HepG2 (cell line): ENCODE data around the gene UNC5C. TPM values are rescaled to one million over a fixed set of nuclear protein-coding genes. Genes with fewer than 3 reads are reported as not detected.

Experiments
- ATAC-seq: fragments of 200-7000 bp; cut with Tn5 transposase; 3 replicates; pipeline ENCODE4 v1.9.1; 2020; ENCODE audit warnings: mild to moderate bottlenecking, moderate library complexity
- BruUV-seq: library from RNA; stranded (reverse); fragments of 400-500 nt; replicated peaks from 2 replicates; lab custom pipeline; 2021; lab: Mats Ljungman, UMichigan
- CTCF ChIA-PET: fragments of 300-600 bp; formaldehyde crosslinking; extraction: SDS; loops from one replicate; lab custom pipeline; 2021; ENCODE audit warnings: low total read pairs, inconsistent platforms, low intra/inter-chr PET ratio; lab: Yijun Ruan, JAX
- POLR2A ChIA-PET: fragments of 350-600 bp; sonication (Branson Sonifier 250); formaldehyde crosslinking; loops from one replicate; lab custom pipeline; 2020; ENCODE audit warnings: antibody characterized with exemption, inconsistent platforms; lab: Yijun Ruan, JAX
- DNase-seq: peaks from one replicate; pipeline ENCODE4 v3.0.0-alpha.2; 2015; ENCODE audit warnings: low spot score
- FAIRE-seq: peaks from 3 replicates; lab custom pipeline; 2011; peaks lifted over from hg19 to GRCh38; lab: Jason Lieb, UNC
- H2AFZ ChIP-seq: one replicate; pipeline ENCODE4 v1.6.1; 2011; ENCODE audit warnings: low read length, inconsistent platforms
- H3K27ac ChIP-seq: fragments of 300-600 bp; 3 replicates; pipeline ENCODE4 v1.8.0; 2011; ENCODE audit warnings: mixed run types, mild to moderate bottlenecking, mixed read lengths, low read length, inconsistent platforms; ENCODE audit not compliant: insufficient read depth; ENCODE audit errors: extremely low read length
- H3K27me3 ChIP-seq, 2 experiments: fragments of 200-600 bp in 1 of 2; 2 replicates in 1 of 2; 3 replicates in 1 of 2; pipeline versions ENCODE4 v1.6.0 to v1.8.0; 2011; ENCODE audit warnings: low read length in 2 of 2, mild to moderate bottlenecking in 2 of 2, moderate library complexity in 2 of 2, inconsistent platforms in 1 of 2; ENCODE audit not compliant: insufficient read depth in 2 of 2, control insufficient read depth in 1 of 2
- H3K36me3 ChIP-seq, 2 experiments: fragments of 200-600 bp in 1 of 2; replicated peaks in 1 of 2; 2 replicates in 1 of 2; 3 replicates in 1 of 2; pipeline versions ENCODE4 v1.5.1 to v1.8.0; 2011; ENCODE audit warnings: low read length in 2 of 2, inconsistent platforms in 1 of 2; ENCODE audit not compliant: insufficient read depth in 2 of 2, control insufficient read depth in 1 of 2
- H3K4me1 ChIP-seq: 2 replicates; pipeline ENCODE4 v1.5.1; 2012; ENCODE audit warnings: low read length, inconsistent platforms; ENCODE audit not compliant: insufficient read depth
- H3K4me2 ChIP-seq: 2 replicates; pipeline ENCODE4 v1.6.0; 2011; ENCODE audit warnings: low read depth, low read length, inconsistent platforms
- H3K4me3 ChIP-seq, 3 experiments: fragments of 200-600 bp in 1 of 3; sonication (generic), shearing (Covaris generic) in 1 of 3; replicated peaks in 1 of 3; 2 replicates each; pipeline ENCODE4 v1.5.1; 2011 to 2016; ENCODE audit warnings: low read length in 3 of 3, inconsistent platforms in 2 of 3, low read depth in 2 of 3, mild to moderate bottlenecking in 2 of 3, control low read depth in 1 of 3, mixed read lengths in 1 of 3; ENCODE audit not compliant: insufficient read depth in 1 of 3
- H3K79me2 ChIP-seq: one replicate; pipeline ENCODE4 v1.6.1; 2011; ENCODE audit warnings: low read length, inconsistent platforms; ENCODE audit not compliant: insufficient read depth
- H3K9ac ChIP-seq: 2 replicates; pipeline ENCODE4 v1.6.0; 2011; ENCODE audit warnings: mild to moderate bottlenecking, low read depth, low read length, inconsistent platforms; ENCODE audit not compliant: insufficient read depth
- H3K9me3 ChIP-seq: 2 replicates; pipeline ENCODE4 v1.5.1; 2012; ENCODE audit warnings: mild to moderate bottlenecking, low read length
- H4K20me1 ChIP-seq: 2 replicates; pipeline ENCODE4 v1.6.0; 2011; ENCODE audit warnings: inconsistent platforms, mild to moderate bottlenecking, low read length, moderate library complexity; ENCODE audit not compliant: insufficient read depth
- DRAP1 ChIP-seq: IDR thresholded peaks from 2 replicates; pipeline ENCODE4 v1.6.1; 2016; ENCODE audit warnings: missing genetic modification reagents, missing compliant biosample characterization
- RBM39 ChIP-seq: fragments of 200-400 bp; formaldehyde crosslinking; IDR thresholded peaks from one replicate; pipeline ENCODE4 v1.6.1; 2018; ENCODE audit warnings: antibody characterized with exemption, mild to moderate bottlenecking, low read depth, low read length; ENCODE audit not compliant: poor library complexity, severe bottlenecking
- TIGD3 ChIP-seq: sonication (generic); formaldehyde crosslinking; IDR thresholded peaks from 2 replicates; pipeline ENCODE4 v1.5.1; 2020; ENCODE audit warnings: mild to moderate bottlenecking, missing genetic modification reagents, borderline replicate concordance
- WGBS: methylation state at CpG from one replicate; pipeline ENCODE4 v1.1.6; 2017; ENCODE audit warnings: low lambda C conversion rate; 5-methylcytosine and 5-hydroxymethylcytosine counted together
- in situ Hi-C: cut with HindIII; loops from 2 replicates; pipeline ENCODE4 v1.10.0; 2017; ENCODE audit warnings: low pct_unique_long_range_greater_than_20kb; ENCODE audit not compliant: extremely low pct_ligation_motif_present
- intact Hi-C: fragments of 100-400 bp; cut with micrococcal nuclease; formaldehyde crosslinking; loops from one replicate; pipeline ENCODE4 v1.10.0; 2022; ENCODE audit not compliant: unreplicated experiment
- polyA plus RNA-seq, 8 experiments: library from polyadenylated mRNA; depleted of rRNA in 3 of 8; stranded (reverse) in 7 of 8; unstranded in 1 of 8; fragments of >200 nt; fragmentation: Illumina TruSeq in 4 of 8; extraction: Trizol in 4 of 8; gene quantifications; 2 replicates each; pipeline versions ENCODE4 v1.2.1 to v1.2.3, GENCODE V29; 2011 to 2016; ENCODE audit warnings: low read depth in 4 of 8, missing spikeins in 1 of 8, mixed read lengths in 1 of 8; ENCODE audit not compliant: insufficient read depth in 1 of 8
- total RNA-seq, 5 experiments: library from RNA; depleted of rRNA; stranded (reverse); fragments of >200 nt; fragmentation: Illumina TruSeq; extraction: Trizol; gene quantifications; 2 replicates each; pipeline ENCODE4 v1.2.3, GENCODE V29; 2016; ENCODE audit warnings: low read depth in 1 of 5
- TF ChIP-seq, protein P1 (sequence below): sonication (generic); formaldehyde crosslinking; IDR thresholded peaks from 2 replicates; pipeline ENCODE4; 2020; ENCODE audit warnings: missing genetic modification reagents, mild to moderate bottlenecking, borderline replicate concordance

Gene UNC5C
- total and polyA plus RNA-seq, 2 of the 13 experiments (the other 11 are each of a cell fraction or from before 2014, with no cell fraction given) = not detected

- TF ChIP-seq TIGD3 = no peak
- TF ChIP-seq DRAP1 (CRISPR knock-in tag) = no peak
- no peak for TF ChIP-seq RBM39
Measured at GRCh38 chr4:95191537-95191936, 357.2 kb downstream of the UNC5C start (continued).

DNA sequence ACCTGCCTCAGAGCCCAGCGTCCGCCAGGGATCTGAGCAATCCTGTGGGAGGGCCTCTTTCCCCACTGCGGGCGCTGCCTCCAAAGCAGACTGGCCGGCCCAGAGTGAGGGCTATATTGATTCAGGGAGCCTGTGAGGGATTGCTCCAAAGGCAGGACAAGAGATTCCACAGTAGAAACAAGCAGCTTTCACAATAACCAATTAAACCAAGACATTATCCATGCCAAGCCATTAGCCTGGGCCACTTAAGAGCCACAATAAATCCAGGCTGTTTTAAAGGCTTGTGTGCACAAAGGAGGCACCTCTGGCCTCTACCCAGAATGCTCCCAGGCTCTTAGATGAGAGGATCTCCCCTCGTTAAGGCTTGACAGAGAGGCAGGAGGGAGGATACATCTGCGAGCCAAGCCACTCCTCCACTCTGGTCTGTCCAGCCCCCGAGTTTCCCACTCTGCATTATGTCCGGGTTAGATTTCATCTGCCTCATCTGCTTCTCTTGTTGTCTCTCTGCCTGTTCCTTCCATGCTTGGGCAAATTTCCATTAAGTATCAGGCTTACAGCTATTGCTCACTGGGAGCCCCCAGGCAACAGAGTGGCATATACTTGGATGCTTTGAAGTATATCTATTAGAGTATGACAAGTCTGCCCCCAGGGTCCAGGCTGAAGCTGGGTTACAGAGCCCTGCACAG, 357.9 kb downstream of the UNC5C start:
- ChIA-PET CTCF (no interaction called here), POLR2A (no interaction called here)
- H3K9me3 ChIP-seq = no peaks in the 10 kb centered on the region
- H3K4me1 ChIP-seq = no peaks in the 10 kb centered on the region
- no peak for FAIRE-seq
- peaks cover 1 to 7% of the 10 kb centered on the region in 2 experiments; a peak in 3 of 5 replicates for H3K27me3 ChIP-seq
- peak; percentile 43 for ATAC-seq
- no peak overlapping the region for H3K9ac ChIP-seq
- H3K27ac ChIP-seq = no peak overlapping the region
- TF ChIP-seq, protein P1, sequence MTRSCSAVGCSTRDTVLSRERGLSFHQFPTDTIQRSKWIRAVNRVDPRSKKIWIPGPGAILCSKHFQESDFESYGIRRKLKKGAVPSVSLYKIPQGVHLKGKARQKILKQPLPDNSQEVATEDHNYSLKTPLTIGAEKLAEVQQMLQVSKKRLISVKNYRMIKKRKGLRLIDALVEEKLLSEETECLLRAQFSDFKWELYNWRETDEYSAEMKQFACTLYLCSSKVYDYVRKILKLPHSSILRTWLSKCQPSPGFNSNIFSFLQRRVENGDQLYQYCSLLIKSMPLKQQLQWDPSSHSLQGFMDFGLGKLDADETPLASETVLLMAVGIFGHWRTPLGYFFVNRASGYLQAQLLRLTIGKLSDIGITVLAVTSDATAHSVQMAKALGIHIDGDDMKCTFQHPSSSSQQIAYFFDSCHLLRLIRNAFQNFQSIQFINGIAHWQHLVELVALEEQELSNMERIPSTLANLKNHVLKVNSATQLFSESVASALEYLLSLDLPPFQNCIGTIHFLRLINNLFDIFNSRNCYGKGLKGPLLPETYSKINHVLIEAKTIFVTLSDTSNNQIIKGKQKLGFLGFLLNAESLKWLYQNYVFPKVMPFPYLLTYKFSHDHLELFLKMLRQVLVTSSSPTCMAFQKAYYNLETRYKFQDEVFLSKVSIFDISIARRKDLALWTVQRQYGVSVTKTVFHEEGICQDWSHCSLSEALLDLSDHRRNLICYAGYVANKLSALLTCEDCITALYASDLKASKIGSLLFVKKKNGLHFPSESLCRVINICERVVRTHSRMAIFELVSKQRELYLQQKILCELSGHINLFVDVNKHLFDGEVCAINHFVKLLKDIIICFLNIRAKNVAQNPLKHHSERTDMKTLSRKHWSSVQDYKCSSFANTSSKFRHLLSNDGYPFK (CRISPR knock-in tag) = no peak
- H4K20me1 ChIP-seq = no peaks in the 10 kb centered on the region
- no peak overlapping the region for H3K4me3 ChIP-seq
- H3K4me2 ChIP-seq = no peak overlapping the region
- H3K36me3 ChIP-seq = no peaks in the 10 kb centered on the region
- no peaks in the 10 kb centered on the region for H3K79me2 ChIP-seq
- no peak for DNase-seq
- WGBS = 0% methylated on average over 2 of the region's 9 CpGs
- in situ Hi-C loops = no loop called here
- no peak overlapping the region for H2AFZ ChIP-seq
- no TSS peak for BruUV-seq
- intact Hi-C loops = no loop called here
